ENCODE data around the gene OPCML. TPM values are rescaled to one million over a fixed set of nuclear protein-coding genes. Genes with fewer than 3 reads are reported as not detected.

Gene OPCML
- total RNA-seq, result not detected

- no peak for DNase-seq (ENCODE audit: low read depth in 2 of 3, low spot score in 2 of 3)
These were observed at the start of gene OPCML for GRCh38 chr11:133531971-133532651. Gene OPCML, minus strand, starts transcription at chr11:133532501.

GRCh38 chr11:133581091-133581490 lies 48.8 kb upstream of the OPCML start:
- DNase-seq (ENCODE audit: low read depth in 2 of 3, low spot score in 2 of 3), result no peak

DNA sequence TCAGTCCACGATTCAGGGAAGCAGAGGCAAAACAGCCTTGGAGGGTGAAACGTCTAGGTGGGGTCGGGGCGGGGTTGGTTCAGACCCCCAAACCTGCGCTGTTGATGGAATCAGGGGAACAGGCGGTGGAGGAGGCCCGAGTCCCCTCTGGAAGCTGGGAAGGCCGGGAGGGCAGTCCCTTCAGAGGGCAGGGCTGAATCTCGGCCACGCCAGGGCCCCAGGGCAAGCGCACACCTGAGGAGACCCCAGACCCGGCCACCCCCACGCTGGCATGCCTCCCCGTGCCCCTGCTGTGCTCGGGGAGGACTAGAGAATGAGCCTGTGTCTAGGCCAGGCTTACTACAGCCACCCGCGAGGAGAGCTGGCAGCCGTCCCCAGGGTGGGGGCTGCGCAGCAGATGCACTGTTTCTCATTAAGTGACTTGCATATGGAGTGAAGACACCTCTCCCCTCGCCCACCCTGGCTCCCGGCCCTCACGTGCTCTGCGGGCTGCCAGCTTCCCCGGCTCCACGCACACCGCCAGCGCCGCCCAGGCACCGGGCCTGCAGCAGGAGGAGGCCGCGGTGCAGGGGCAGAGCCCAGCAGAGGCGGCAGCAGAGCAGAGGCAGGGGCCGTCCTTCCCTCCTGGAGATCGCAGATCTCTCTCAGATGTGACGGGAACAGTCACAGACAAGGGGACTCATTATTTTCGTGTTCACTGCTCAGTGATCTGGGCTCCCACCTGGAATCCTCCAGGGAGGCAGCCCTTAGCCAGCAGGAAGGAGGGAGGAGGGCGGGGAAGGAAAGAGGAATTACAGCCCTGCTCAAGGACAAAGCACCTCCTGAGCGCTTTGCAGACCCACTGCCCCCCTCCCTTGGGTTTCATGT lies 47.1 kb upstream of the OPCML start:
- no peak for DNase-seq (ENCODE audit: low read depth in 2 of 3, low spot score in 2 of 3)

GRCh38 chr11:133577403-133577802 lies 45.1 kb upstream of the OPCML start:
- DNase-seq (ENCODE audit: low read depth in 2 of 3, low spot score in 2 of 3), result no peak

GRCh38 chr11:133576351-133576750 lies 44.0 kb upstream of the OPCML start:
- no peak for DNase-seq (ENCODE audit: low read depth in 2 of 3, low spot score in 2 of 3)

DNA sequence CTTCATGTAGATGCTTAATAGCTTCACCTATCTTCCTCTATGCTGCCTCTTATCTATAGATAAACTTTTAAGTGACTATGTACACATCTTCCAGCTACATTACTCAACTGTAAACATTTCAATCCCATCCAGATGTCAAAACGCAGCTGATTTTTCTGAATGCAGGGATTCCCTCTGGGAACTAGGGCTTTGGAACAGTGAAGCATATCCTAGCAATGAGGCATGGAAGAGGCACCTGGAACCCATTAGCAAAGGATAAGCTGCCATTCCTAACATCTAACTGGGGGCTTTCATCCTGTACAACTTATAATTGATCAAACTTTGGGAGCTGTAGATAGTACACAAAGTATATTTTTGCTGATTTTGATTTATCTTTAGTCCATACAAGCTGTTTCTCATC lies 40.8 kb upstream of the OPCML start:
- DNase-seq (ENCODE audit: low read depth in 2 of 3, low spot score in 2 of 3), result no peak

DNA sequence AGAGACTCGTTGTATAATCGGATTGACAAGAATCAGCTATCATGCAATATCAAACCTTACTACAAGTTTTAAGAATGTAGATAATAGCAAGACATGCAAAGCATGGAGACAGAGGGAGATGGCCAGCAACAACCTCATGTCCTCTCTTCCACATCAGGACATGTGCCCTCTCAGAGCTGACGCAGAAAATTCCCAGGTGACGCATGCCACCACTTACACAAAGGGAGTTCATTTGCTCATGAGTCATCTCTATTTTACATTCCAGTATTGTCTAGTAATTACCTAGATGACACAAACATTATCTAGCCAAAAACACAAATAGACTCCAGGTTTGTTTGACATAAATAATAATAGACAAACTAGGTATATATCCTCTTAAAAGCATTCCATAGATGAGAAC lies 38.1 kb upstream of the OPCML start:
- no peak for DNase-seq (ENCODE audit: low read depth in 2 of 3, low spot score in 2 of 3)

DNA sequence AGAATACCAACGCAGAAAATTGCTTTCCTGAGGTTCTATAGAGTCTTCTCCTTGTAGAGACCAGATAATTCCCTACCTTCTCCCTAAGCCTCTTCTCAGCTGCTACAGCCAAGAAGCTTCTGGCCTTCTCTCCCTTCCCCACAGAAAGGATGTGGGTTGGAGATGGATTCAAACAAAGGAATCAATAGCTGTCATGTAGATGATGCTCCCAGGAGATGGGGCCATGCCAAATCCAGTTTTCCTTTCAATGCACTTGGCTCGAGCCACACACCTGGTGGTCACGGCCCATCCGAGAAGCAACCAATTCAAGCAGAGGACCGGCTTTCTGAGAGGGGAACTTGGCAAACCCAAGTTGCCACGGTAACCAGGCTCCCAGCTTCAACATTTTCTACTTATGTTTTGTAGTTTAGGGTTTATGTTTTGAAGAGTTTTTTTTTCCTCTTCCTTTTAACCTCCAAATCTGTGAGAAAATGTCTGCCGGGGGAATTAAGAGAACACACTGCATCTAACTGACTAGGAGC lies 31.3 kb upstream of the OPCML start:
- no peak for DNase-seq (ENCODE audit: low read depth in 2 of 3, low spot score in 2 of 3)

DNA sequence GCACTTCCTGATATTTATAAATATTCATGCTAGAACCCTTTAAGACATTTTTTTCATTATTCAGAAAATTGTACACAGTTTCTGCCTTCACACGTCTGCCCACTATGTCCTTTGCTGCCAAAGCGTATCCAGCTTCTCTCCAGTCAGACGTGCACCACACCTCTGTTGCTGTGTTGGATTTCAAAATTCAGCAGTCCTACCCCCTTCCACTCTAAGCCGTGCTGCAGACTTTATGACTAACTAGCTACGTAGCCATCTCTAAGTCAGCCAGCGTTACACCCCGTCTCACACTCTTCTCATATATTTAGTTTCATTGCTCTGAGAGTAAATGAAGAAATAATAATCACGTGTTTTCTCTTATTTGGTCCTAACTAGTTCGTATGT lies 28.2 kb upstream of the OPCML start:
- DNase-seq (ENCODE audit: low read depth in 2 of 3, low spot score in 2 of 3), result no peak

DNA sequence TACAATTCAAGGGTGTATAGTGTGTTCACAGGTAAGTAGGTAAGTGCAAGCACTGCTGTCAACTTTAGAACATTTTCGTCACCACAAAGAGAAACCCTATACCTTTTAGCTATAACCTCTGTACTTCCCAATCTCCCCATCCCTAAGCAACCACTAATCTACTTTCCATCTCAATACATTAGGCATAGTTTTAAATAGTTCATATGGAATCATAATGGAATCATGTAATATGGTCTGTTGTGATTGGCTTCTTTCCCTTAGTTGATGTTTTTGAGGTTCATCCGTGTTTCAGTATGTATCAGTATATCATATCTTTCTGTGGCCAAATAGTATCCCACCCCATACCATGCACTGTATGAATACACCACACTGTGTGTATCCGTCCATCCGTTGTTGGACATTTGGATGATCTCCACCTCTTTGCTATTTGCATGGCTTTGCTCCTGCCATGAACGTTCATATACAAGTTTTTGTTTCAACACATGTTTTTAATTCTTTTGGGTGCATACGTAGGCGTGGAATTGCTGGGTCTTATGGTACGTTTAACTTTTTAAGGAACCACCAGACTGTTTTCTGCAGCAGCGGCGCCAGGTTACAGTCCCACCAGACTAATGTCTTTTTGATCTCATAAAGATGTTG lies 27.7 kb upstream of the OPCML start:
- no peak for DNase-seq (ENCODE audit: low read depth in 2 of 3, low spot score in 2 of 3)

DNA sequence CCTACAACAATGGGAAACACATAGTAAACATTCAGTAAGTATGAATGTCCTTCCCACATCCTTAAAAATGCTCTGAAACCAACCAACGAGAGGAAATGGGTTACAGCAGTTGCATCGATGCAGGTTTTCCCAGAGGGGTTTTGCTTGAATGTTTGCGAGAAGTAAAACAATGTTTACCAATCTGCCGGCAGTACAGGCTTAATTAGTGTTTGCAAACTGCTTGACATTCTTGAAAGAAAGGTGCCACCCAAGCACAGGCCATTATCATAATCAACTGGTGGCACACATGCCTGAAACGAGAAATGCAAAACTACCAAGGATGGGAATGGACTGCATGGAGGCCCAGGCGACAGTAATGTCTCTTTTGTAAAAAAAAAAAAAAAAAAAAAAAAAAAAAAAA lies 27.1 kb upstream of the OPCML start:
- no peak for DNase-seq (ENCODE audit: low read depth in 2 of 3, low spot score in 2 of 3)

DNA sequence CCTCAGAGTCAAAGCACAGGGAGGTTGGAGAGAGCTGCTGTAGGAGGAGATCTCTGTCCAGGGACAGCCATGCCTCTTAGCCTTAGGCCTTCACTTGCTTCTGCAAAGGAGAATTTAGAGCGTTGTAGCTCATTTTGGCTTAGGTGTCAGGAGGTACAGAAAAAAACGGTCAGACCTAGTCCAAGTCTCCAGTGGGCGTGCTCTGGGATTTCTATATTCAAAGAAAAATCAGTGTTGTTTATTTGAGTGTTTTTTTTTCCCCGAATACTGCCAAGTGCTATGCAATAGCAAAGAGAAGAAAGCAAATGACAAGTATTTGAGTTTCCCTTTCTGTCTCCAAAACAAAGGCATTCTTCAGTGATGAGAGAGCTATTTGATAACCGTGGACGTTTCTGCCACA lies 22.7 kb upstream of the OPCML start:
- DNase-seq (ENCODE audit: low read depth in 2 of 3, low spot score in 2 of 3), result no peak

DNA sequence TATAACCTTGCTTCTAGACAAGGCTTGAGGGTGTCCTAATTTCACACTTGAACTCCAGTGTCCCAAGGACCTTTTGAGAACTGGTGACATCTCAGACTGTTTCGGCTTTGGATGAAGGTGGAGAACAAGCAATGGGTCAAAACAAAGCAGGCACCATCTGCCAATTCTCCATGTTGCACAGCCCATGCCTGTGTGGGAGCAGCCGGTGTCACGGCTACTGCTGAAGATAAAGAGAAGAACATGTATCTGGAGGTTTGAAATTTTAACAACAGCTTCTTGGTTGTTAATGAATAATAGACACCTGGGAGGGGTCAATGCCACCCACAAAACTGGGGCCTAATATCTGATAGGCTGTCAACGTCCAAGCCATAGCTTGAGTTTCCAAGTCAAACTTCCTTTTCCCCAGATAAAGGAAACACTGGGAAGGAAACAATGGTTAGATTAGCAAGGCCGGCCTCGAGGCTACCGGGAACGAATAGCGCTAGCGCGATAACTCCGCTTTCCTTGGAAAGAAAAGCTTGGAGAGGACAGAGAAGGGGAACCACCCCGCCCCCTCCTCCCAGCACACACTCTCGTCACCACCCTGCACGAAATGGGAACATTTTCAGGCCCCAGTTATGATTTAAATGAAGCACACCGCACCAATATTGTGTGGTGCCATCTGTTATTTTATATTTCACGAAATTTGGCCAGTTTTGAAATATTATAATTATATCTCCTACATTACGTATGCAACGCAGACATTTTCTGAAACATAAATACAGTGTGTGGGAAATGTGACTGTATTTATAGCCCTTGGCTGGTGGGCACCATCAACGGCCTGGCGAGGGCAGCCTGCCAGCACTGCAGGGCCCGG lies 21.8 kb upstream of the OPCML start:
- DNase-seq (ENCODE audit: low read depth in 2 of 3, low spot score in 2 of 3), result no peak

GRCh38 chr11:133552938-133553337 lies 20.6 kb upstream of the OPCML start:
- DNase-seq (ENCODE audit: low read depth in 2 of 3, low spot score in 2 of 3), result no peak

DNA sequence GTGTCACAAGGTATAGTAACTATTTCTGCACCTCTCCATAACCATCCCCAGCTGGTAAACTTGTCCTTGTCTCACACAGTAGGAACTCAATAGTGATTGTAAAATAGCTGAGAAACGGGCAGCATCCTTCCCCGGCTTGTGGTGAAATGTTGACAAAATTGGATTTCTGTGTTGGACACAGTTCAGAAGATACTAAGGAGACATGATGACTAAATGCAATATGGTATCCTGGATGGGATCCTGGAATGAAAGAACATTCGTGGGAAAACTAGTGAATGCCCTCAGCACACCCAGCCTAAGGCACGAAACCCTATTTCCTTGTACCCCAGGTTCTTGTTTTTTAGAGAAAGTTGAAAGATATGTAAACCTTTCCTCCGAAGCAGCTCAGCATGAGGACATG lies 18.8 kb upstream of the OPCML start:
- no peak for DNase-seq (ENCODE audit: low read depth in 2 of 3, low spot score in 2 of 3)

DNA sequence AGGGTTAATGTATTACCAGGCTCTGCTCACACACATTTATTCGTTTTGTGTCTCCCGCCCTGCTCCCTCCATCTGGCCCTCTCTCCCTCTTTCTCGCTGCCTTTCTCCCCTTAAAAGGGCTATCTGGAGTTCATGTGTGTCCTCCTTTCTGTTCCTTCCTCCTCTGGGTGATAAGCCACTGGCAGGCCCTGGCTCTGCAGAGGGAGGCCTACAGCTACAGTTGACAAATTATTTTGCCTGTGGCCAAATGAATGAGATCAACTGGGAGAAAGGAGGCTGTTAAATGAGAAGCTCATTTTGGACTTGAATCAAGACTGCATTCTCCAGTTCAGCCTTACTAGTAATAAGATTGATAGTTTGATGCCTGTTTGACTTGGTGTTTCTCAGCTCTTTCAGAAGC lies 17.5 kb upstream of the OPCML start:
- no peak for DNase-seq (ENCODE audit: low read depth in 2 of 3, low spot score in 2 of 3)

DNA sequence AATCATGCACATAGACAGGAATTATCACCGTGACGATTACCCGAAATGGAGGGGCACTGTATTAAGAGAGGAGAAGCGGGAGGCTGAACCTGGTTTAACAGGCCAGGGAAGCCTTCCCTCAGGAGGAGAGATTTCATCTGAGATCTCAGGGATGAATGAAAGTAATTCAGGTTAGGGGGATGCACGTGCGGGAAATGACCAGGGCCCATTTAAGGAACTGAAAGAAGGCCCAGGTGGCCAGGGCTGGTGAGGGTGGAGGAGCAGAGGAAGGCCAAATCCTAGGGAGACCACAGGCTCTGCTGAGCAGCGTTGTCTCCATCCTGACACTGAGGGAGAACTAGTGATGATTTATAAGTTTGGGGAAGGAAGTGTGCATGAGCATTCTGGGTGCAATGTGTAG lies 16.3 kb upstream of the OPCML start:
- DNase-seq (ENCODE audit: low read depth in 2 of 3, low spot score in 2 of 3), result no peak

DNA sequence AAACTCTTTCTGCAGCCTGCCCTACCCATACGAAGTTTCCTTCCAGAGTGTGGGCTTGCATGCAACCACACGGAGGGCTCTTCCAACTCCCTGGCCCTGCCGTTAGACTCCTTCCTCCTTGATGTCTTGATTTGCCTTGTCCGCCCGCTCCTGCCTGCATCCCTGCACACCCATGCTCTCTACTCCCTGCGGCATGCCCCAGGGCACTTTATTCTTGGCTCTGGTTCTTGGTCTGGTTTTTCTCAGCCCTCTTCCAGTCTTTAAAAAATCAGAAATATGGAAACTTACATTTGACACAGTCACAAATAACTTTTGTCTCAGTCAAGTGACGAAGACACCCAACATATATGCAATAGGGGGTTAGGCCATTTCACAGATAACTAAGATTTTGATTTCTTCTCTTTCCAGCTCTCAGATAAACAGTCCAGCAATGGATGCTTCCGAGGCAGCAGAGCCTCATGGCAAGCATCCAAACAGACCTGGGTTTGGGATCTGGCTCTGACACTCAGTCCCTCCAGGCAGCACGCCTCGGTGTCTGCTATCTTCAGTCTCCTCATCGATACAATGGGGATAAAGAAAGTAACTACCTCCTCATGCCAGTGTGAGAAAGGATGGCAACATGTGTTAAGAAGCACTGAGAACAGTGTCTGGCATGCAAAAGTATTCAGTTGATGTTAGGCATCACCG lies 15.7 kb upstream of the OPCML start:
- no peak for DNase-seq (ENCODE audit: low read depth in 2 of 3, low spot score in 2 of 3)

- DNase-seq (ENCODE audit: low read depth in 2 of 3, low spot score in 2 of 3), result no peak
These were observed 13.0 kb upstream of the OPCML start for GRCh38 chr11:133545199-133545803.

GRCh38 chr11:133541720-133542095 lies 9.4 kb upstream of the OPCML start:
- DNase-seq (ENCODE audit: low read depth in 2 of 3, low spot score in 2 of 3), result no peak
